Suprapubic skin (tissue), 3 donors: ENCODE measurements around the gene PDZRN3.

Experiments
- CTCF ChIP-seq, 2 donors: fragments of 200-600 bp in 1 of 2; fragments of 450-650 bp in 1 of 2; sonication (generic) in 1 of 2; IDR thresholded peaks; one replicate each; pipeline ENCODE4 v1.5.1; 2016 to 2019; ENCODE audit warnings: antibody characterized with exemption in 2 of 2, mild to moderate bottlenecking in 1 of 2, moderate library complexity in 1 of 2
- POLR2AphosphoS5 ChIP-seq, 3 donors: sonication (generic); formaldehyde crosslinking; IDR thresholded peaks; one replicate each; pipeline ENCODE4 v1.6.1; 2017; ENCODE audit warnings: antibody characterized with exemption in 3 of 3

GRCh38 chr3:73493543-73494308 is 131.0 kb downstream of the PDZRN3 start:
- TF ChIP-seq CTCF (IDR thresholded peaks at IDR 0.05) (no peak), POLR2AphosphoS5 (IDR thresholded peaks at IDR 0.05) (no peak)
